PFSK-1 (cell line): ENCODE results near the gene DCLK2.

Experiments
- FOXP2 ChIP-seq: optimal IDR thresholded peaks from 2 replicates; pipeline ENCODE3; 2011; ENCODE audit warnings: borderline replicate concordance, control low read depth, inconsistent platforms; ENCODE audit not compliant: insufficient read depth; ENCODE audit errors: extremely low read length, extremely low read depth
- POLR2AphosphoS5 ChIP-seq: IDR thresholded peaks from 2 replicates; pipeline ENCODE4 v1.6.1; 2012; ENCODE audit warnings: low read depth, mild to moderate bottlenecking, control low read depth, low read length, moderate library complexity
- SIN3A ChIP-seq: IDR thresholded peaks from 2 replicates; pipeline ENCODE4 v1.6.1; 2012; ENCODE audit warnings: mild to moderate bottlenecking, low read length, moderate library complexity, borderline replicate concordance; ENCODE audit not compliant: insufficient read depth
- TAF1 ChIP-seq: IDR thresholded peaks from 2 replicates; pipeline ENCODE4 v1.6.1; 2012; ENCODE audit warnings: low read length, control low read depth, borderline replicate concordance; ENCODE audit not compliant: insufficient read depth
- TF ChIP-seq, protein P1 (sequence below), 2 experiments: IDR thresholded peaks; 2 replicates each; pipeline versions ENCODE4 v1.6.1 to v1.8.0; 2011 to 2012; ENCODE audit warnings: low read depth in 2 of 2, low read length in 2 of 2, control low read depth in 1 of 2, inconsistent platforms in 1 of 2, mild to moderate bottlenecking in 1 of 2, moderate library complexity in 1 of 2; ENCODE audit not compliant: insufficient read depth in 1 of 2

DNA sequence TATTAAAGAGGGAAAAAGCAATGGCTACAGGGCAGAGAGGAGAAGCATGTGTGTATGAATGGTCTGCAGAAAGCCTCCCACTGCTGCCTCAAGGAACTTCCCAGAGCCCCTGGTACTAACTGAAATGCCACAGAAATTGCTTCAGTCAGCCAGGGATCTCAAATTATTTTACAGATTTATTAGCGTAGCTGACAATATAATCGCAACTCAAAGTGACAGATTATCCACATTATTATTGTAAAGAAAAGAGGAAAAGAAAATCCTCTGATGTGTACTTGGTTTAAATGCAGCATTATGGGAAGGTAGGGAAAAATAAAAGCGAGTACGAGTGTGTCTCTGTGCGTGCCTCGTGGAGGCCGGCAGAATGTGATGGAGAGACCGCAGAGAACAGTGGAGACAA is 202.7 kb downstream of the DCLK2 start:
- TF ChIP-seq TAF1 (no peak), POLR2AphosphoS5 (no peak), SIN3A (no peak), FOXP2 (no peak)
- TF ChIP-seq, protein P1, sequence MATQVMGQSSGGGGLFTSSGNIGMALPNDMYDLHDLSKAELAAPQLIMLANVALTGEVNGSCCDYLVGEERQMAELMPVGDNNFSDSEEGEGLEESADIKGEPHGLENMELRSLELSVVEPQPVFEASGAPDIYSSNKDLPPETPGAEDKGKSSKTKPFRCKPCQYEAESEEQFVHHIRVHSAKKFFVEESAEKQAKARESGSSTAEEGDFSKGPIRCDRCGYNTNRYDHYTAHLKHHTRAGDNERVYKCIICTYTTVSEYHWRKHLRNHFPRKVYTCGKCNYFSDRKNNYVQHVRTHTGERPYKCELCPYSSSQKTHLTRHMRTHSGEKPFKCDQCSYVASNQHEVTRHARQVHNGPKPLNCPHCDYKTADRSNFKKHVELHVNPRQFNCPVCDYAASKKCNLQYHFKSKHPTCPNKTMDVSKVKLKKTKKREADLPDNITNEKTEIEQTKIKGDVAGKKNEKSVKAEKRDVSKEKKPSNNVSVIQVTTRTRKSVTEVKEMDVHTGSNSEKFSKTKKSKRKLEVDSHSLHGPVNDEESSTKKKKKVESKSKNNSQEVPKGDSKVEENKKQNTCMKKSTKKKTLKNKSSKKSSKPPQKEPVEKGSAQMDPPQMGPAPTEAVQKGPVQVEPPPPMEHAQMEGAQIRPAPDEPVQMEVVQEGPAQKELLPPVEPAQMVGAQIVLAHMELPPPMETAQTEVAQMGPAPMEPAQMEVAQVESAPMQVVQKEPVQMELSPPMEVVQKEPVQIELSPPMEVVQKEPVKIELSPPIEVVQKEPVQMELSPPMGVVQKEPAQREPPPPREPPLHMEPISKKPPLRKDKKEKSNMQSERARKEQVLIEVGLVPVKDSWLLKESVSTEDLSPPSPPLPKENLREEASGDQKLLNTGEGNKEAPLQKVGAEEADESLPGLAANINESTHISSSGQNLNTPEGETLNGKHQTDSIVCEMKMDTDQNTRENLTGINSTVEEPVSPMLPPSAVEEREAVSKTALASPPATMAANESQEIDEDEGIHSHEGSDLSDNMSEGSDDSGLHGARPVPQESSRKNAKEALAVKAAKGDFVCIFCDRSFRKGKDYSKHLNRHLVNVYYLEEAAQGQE (IDR thresholded peaks at IDR 0.05; ENCODE audit: insufficient read depth in 1 of 2, low read depth in 2 of 2, low read length in 2 of 2): no peak
